Sigmoid colon (tissue), 3 donors: ENCODE measurements around the gene NACC1.

Experiments used
- POLR2A ChIP-seq, 2 donors: fragments of 450-650 bp; IDR thresholded peaks; one replicate each; pipeline ENCODE4 v1.6.1; 2016; ENCODE audit warnings: antibody characterized with exemption in 2 of 2, mild to moderate bottlenecking in 2 of 2, moderate library complexity in 2 of 2
- TF ChIP-seq, protein P1 (sequence below), 4 experiments: fragments of 450-650 bp in 3 of 4; fragments of 200-600 bp in 1 of 4; IDR thresholded peaks; one replicate each; pipeline ENCODE4 v1.5.1; 2016 to 2019; ENCODE audit warnings: antibody characterized with exemption in 4 of 4, mild to moderate bottlenecking in 3 of 4, moderate library complexity in 2 of 4

DNA sequence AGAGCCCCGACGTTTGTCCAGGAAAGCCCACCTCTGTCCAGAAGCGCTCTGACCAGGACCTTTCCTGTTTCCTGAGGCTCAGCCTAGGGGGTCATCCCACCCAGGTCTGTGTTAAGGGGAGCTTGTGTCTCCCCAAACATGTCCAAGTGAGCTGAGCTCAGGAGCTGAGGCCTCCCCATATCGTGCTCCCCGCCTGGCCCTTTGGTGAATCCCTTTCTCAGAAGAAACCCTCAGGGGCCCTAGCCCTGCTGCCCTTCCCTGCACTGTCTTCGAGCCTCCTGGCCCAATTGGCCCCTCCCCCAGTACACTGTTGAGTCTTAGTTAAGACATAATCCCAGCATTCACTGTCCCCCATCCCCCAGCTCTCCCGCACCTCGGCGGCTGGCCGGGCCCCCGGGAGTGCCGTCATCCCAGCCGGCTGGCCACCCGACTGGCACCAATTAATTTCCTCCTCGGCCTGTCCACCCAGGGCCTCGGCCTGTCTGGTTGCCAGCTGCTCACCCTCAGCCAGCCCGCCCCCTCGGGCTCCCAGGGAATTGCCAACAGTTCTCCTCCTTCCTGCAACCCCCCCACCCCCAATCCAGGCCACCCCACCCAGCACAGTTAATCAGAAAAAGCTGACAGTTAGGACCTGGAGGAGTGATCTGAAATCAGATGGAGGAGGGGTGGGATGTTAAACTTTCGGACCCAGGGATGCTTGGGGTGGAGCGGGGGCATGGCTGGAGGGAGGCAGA is 45.7 kb downstream of the NACC1 start:
- TF ChIP-seq POLR2A (IDR thresholded peaks at IDR 0.05), result no peak
- TF ChIP-seq, protein P1, sequence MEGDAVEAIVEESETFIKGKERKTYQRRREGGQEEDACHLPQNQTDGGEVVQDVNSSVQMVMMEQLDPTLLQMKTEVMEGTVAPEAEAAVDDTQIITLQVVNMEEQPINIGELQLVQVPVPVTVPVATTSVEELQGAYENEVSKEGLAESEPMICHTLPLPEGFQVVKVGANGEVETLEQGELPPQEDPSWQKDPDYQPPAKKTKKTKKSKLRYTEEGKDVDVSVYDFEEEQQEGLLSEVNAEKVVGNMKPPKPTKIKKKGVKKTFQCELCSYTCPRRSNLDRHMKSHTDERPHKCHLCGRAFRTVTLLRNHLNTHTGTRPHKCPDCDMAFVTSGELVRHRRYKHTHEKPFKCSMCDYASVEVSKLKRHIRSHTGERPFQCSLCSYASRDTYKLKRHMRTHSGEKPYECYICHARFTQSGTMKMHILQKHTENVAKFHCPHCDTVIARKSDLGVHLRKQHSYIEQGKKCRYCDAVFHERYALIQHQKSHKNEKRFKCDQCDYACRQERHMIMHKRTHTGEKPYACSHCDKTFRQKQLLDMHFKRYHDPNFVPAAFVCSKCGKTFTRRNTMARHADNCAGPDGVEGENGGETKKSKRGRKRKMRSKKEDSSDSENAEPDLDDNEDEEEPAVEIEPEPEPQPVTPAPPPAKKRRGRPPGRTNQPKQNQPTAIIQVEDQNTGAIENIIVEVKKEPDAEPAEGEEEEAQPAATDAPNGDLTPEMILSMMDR (IDR thresholded peaks at IDR 0.05), result no peak
